ENCODE measurements around the gene CKS1B.

- TF ChIP-seq, protein P1, sequence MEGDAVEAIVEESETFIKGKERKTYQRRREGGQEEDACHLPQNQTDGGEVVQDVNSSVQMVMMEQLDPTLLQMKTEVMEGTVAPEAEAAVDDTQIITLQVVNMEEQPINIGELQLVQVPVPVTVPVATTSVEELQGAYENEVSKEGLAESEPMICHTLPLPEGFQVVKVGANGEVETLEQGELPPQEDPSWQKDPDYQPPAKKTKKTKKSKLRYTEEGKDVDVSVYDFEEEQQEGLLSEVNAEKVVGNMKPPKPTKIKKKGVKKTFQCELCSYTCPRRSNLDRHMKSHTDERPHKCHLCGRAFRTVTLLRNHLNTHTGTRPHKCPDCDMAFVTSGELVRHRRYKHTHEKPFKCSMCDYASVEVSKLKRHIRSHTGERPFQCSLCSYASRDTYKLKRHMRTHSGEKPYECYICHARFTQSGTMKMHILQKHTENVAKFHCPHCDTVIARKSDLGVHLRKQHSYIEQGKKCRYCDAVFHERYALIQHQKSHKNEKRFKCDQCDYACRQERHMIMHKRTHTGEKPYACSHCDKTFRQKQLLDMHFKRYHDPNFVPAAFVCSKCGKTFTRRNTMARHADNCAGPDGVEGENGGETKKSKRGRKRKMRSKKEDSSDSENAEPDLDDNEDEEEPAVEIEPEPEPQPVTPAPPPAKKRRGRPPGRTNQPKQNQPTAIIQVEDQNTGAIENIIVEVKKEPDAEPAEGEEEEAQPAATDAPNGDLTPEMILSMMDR (IDR thresholded peaks at IDR 0.05) = no peak
- TF ChIP-seq PBX3 (IDR thresholded peaks at IDR 0.05) (no peak), POLR2A (IDR thresholded peaks at IDR 0.05; ENCODE audit: low read length) (no peak), RFX5 (IDR thresholded peaks at IDR 0.05) (no peak), USF2 (IDR thresholded peaks at IDR 0.05) (no peak), TP53 (CRISPR knock-in tag; IDR thresholded peaks at IDR 0.05) (no peak), JUNB (IDR thresholded peaks at IDR 0.05) (no peak), CBX8 (IDR thresholded peaks at IDR 0.05) (no peak), SMC3 (IDR thresholded peaks at IDR 0.05) (no peak), MAZ (IDR thresholded peaks at IDR 0.05; ENCODE audit: borderline replicate concordance, low read depth, low read length) (no peak), RAD21 (conservative IDR thresholded peaks at IDR 0.05 in 1 of 2, IDR thresholded peaks at IDR 0.05 in 1 of 2) (no peak), REST (IDR thresholded peaks at IDR 0.05) (no peak)
These were observed 34.8 kb downstream of the CKS1B start for GRCh38 chr1:155009221-155009711.
